BLaER1 (cell line): Measurements from ENCODE around the gene LSS.
A peak's percentile ranks its signal among the peaks of the same experiment; 100 is the strongest.

Experiments
- H3K27ac ChIP-seq: shearing (Covaris generic); formaldehyde crosslinking; 2 replicates; pipeline ENCODE4 v1.8.1; 2022
- H3K27me3 ChIP-seq: shearing (Covaris generic); formaldehyde crosslinking; 2 replicates; pipeline ENCODE4 v1.8.1; 2022
- H3K36me3 ChIP-seq: shearing (Covaris generic); formaldehyde crosslinking; 2 replicates; pipeline ENCODE4 v1.8.1; 2022
- H3K4me1 ChIP-seq: shearing (Covaris generic); formaldehyde crosslinking; 2 replicates; pipeline ENCODE4 v1.8.1; 2022
- H3K4me2 ChIP-seq: shearing (Covaris generic); formaldehyde crosslinking; 2 replicates; pipeline ENCODE4 v1.8.1; 2022
- H3K4me3 ChIP-seq: shearing (Covaris generic); formaldehyde crosslinking; 2 replicates; pipeline ENCODE4 v1.8.1; 2022
- H3K9ac ChIP-seq: shearing (Covaris generic); formaldehyde crosslinking; 2 replicates; pipeline ENCODE4 v1.8.1; 2022
- H3K9me3 ChIP-seq: shearing (Covaris generic); formaldehyde crosslinking; 2 replicates; pipeline ENCODE4 v1.8.1; 2022
- H4K20me1 ChIP-seq: shearing (Covaris generic); formaldehyde crosslinking; 2 replicates; pipeline ENCODE4 v1.8.1; 2022
- Cebpa-rat ChIP-seq: shearing (Covaris generic); IDR thresholded peaks from 2 replicates; pipeline ENCODE4 v1.8.1; 2022

Gene LSS

DNA sequence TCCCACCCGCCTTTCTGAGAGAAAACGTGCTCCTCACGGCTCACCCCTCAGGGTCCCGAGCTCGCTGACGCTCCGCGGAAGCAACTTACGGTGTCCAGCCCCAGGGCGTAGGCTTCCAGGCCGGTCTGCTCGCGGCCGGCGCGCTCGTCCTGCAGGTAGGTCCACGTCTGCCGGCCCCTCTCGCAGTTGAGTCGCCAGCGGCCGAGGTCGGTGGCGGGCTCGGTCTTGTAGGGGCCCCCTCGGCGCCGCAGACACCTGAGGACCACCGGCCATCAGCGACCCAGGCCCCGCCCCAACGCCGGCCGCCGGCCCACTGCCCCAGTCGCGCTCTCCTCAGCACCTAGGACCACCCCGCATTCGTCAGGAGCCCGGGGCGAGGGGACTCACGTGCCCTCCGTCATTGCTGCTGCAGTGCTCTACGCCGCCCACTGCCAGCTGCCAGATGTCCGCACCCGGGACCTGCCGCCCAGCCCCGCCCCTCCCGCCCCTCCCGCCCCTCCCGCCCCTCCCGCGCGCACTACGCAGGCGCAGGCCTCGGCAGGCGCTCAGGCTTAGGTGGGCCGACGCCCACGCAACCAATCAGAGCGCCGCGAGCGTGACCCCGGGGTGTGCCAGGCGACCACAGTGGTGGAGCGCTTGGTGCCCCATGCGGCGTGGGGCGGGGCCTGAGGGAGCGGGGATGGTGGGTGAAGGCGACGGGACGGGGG, at the start of gene LSS:
Gene LSS, minus strand, starts transcription at position 430 of the 707 bp plus-strand sequence. Its CDS starts 29 bp downstream, at position 401.
- peaks cover 29% of the 10 kb centered on the region for H3K36me3 ChIP-seq
- H3K9me3 ChIP-seq: no peaks in the 10 kb centered on the region; the same call in 1 of the 2 replicates
- peak within 1 kb of the TSS; percentile 86 for H3K27ac ChIP-seq
- peaks cover 47% of the 10 kb centered on the region for H3K4me1 ChIP-seq
- H4K20me1 ChIP-seq: peaks cover 21% of the 10 kb centered on the region
- H3K27me3 ChIP-seq: no peaks in the 10 kb centered on the region
- peak within 1 kb of the TSS; percentile 90 for H3K9ac ChIP-seq
- no peak for TF ChIP-seq Cebpa-rat
- H3K4me3 ChIP-seq: peak within 1 kb of the TSS; percentile 95
- H3K4me2 ChIP-seq: peak within 1 kb of the TSS; percentile 98

DNA sequence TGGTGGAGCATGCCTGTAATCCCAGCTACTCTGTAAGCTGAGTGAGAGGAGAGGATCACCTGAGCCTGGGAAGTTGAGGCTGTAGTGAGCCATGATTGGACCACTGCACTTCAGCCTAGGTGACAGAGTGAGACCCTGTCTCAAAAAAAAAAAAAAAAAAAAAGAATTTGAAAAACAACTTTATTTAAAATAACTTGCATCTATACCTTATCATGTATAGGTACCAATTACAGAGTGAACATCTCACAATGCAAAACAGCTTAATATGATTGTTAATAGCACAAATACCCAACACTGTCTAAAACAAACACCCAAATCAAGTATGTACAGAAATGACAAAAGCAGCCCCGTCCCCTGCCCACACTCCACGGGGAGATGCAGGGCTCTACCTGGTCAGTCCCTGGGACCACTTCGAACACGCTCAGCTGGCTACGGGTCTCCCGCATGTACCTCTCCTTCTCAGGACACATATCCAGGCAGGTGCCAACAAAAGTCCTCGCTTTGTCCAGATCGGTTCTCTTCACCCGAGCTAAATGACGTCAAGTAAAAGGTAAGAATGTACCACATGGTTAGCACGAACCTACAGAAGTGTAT, 46.3 kb upstream of the LSS start:
- H3K4me2 ChIP-seq: no peak overlapping the region
- no peaks in the 10 kb centered on the region for H3K9me3 ChIP-seq
- no peaks in the 10 kb centered on the region for H3K4me1 ChIP-seq
- H3K4me3 ChIP-seq: no peak overlapping the region
- no peak overlapping the region for H3K9ac ChIP-seq
- H4K20me1 ChIP-seq: peaks cover 52% of the 10 kb centered on the region
- H3K27me3 ChIP-seq: 0 out of 2 replicates have a peak, but pooled peaks cover 3% of the 10 kb centered on the region
- H3K36me3 ChIP-seq: peaks cover 99% of the 10 kb centered on the region
- no peak for TF ChIP-seq Cebpa-rat
- H3K27ac ChIP-seq: no peak overlapping the region

GRCh38 chr21:46273341-46273740, 44.8 kb upstream of the LSS start:
- H3K27me3 ChIP-seq: 0 out of 2 replicates have a peak, but pooled peaks cover 3% of the 10 kb centered on the region
- no peak overlapping the region for H3K9ac ChIP-seq
- H4K20me1 ChIP-seq: peaks cover 48% of the 10 kb centered on the region
- H3K4me3 ChIP-seq: no peak overlapping the region
- H3K27ac ChIP-seq: no peak overlapping the region
- peaks cover 99% of the 10 kb centered on the region for H3K36me3 ChIP-seq
- no peak overlapping the region for H3K4me2 ChIP-seq
- H3K4me1 ChIP-seq: no peaks in the 10 kb centered on the region
- H3K9me3 ChIP-seq: no peaks in the 10 kb centered on the region
- TF ChIP-seq Cebpa-rat: no peak

DNA sequence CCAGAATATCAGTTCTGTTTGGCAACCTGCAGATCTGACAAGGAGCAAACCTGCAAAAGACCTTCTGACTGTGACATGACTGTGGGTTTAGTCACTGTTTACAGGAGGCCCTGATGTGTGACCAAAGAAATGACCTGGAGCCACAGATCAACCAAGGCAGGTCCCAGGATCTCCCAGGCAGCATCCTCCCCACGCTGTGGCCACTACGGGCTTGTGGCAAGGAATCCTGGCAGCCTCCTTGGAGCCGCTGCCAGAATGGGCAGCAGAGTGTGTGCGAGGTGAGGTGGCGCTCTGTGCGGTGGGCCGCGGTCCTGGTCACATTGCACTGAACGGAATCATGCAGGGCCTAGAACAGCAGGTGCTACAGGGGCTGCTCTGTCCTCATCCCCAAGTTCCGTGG, 40.9 kb upstream of the LSS start:
- H3K27me3 ChIP-seq: 0 out of 2 replicates have a peak, but pooled peaks cover 3% of the 10 kb centered on the region
- H3K9ac ChIP-seq: no peak overlapping the region
- H3K4me1 ChIP-seq: no peaks in the 10 kb centered on the region
- no peak for TF ChIP-seq Cebpa-rat
- H3K9me3 ChIP-seq: no peaks in the 10 kb centered on the region
- peaks cover 100% of the 10 kb centered on the region for H3K36me3 ChIP-seq
- peaks cover 63% of the 10 kb centered on the region for H4K20me1 ChIP-seq
- no peak overlapping the region for H3K4me2 ChIP-seq
- H3K4me3 ChIP-seq: no peak overlapping the region
- H3K27ac ChIP-seq: no peak overlapping the region

DNA sequence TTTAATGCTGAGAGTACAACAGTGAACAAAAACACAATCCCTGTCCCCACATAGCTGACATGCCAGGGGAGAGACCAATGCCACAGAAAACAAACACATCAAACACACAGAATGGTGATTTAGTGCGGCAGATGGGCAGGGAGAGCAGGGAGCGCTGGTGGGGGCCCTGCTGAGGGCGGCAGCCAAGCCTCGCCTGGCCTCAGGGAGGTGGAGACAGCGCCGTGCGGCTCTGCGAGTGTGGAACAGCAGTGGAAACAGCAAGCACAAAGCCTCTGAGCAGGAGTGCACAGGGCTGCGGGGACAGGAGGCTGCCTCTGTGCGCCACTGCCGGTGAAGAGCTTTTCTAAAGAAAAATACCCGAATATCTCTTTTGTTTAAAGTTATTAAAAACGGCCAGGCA, 39.8 kb upstream of the LSS start:
- Histone ChIP-seq H4K20me1 (peaks cover 66% of the 10 kb centered on the region), H3K27me3 (no peaks in the 10 kb centered on the region), H3K4me2 (no peak overlapping the region), H3K9me3 (no peaks in the 10 kb centered on the region), H3K4me1 (no peaks in the 10 kb centered on the region), H3K4me3 (no peak overlapping the region), H3K27ac (no peak overlapping the region), H3K36me3 (peaks cover 100% of the 10 kb centered on the region), H3K9ac (no peak overlapping the region)
- no peak for TF ChIP-seq Cebpa-rat

- no peak overlapping the region for H3K4me2 ChIP-seq
- H3K9ac ChIP-seq: no peak overlapping the region
- H3K36me3 ChIP-seq: peaks cover 99% of the 10 kb centered on the region
- no peaks in the 10 kb centered on the region for H3K9me3 ChIP-seq
- no peak for TF ChIP-seq Cebpa-rat
- H3K27ac ChIP-seq: no peak overlapping the region
- H3K4me3 ChIP-seq: no peak overlapping the region
- H3K4me1 ChIP-seq: no peaks in the 10 kb centered on the region
- no peaks in the 10 kb centered on the region for H3K27me3 ChIP-seq
- peaks cover 54% of the 10 kb centered on the region for H4K20me1 ChIP-seq
Observed at GRCh38 chr21:46266946-46267345, 38.4 kb upstream of the LSS start.

DNA sequence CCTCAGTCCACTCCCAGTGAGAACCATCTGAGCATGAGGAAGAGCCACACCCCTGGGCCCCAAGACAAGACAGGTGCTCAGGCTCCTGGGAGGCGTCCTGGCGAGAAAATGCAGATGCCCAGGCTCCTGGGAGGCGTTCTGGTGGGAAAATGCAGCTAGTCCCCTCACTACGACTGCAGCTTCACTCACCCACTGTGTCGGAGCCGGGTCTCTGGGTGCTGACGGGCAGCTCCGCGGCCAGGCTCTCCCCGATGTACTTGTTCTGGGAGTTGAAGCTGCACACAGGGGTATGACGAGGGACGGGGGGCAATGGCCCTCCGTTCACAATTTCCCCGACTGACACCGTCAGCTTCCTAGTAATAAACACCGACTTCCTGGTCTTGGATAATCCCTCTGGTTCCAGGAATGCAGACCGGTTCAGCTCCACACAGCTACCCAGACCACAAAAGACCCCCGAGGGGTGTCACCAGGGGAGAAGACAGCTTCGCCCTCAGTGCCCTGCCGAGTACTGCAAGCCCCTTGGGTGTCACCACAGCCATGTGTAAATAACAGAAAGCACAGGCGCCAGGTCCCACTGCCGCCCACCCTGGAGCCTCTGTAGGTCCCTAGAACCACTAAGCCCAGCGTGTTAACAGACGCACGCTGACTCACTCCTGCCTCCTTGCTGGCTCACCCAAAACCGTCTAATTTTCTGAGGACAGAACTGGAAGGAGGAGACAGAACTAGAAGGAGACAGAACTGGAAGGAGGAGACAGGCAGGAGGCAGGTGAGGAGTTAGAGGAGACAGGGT, 37.4 kb upstream of the LSS start:
- no peaks in the 10 kb centered on the region for H3K4me1 ChIP-seq
- H4K20me1 ChIP-seq: peaks cover 56% of the 10 kb centered on the region
- H3K4me2 ChIP-seq: no peak overlapping the region
- no peaks in the 10 kb centered on the region for H3K27me3 ChIP-seq
- H3K27ac ChIP-seq: no peak overlapping the region
- no peak overlapping the region for H3K4me3 ChIP-seq
- no peak for TF ChIP-seq Cebpa-rat
- H3K9me3 ChIP-seq: no peaks in the 10 kb centered on the region
- H3K36me3 ChIP-seq: peaks cover 99% of the 10 kb centered on the region
- no peak overlapping the region for H3K9ac ChIP-seq

DNA sequence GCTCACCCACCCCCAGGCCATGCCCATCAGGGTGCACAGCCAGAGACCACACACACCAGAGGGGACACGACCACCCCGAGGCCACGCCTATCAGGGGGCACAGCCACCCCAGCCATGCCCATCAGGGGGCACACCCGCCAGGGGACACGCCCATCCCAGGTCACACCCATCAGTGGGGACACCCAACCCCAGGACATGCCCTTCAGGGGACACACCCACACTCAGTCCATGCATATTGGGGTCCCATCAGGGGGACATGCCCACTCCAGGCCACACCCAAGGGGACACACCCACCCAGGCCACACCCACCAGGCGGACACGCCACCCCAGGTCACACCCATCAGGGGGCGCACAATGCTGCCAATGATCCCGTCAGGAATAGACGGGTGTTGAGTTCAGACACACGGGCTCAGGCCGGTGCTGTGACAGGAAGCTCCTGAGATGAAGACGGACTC, 36.1 kb upstream of the LSS start:
- Histone ChIP-seq H4K20me1 (peaks cover 60% of the 10 kb centered on the region), H3K9me3 (no peaks in the 10 kb centered on the region), H3K9ac (no peak overlapping the region), H3K4me1 (no peaks in the 10 kb centered on the region), H3K27me3 (no peaks in the 10 kb centered on the region), H3K4me2 (no peak overlapping the region), H3K36me3 (peaks cover 99% of the 10 kb centered on the region), H3K4me3 (no peak overlapping the region), H3K27ac (no peak overlapping the region)
- TF ChIP-seq Cebpa-rat: no peak

GRCh38 chr21:46264046-46264689, 35.6 kb upstream of the LSS start:
- Histone ChIP-seq H4K20me1 (peaks cover 60% of the 10 kb centered on the region), H3K4me2 (no peak overlapping the region), H3K36me3 (peaks cover 99% of the 10 kb centered on the region)

More at GRCh38 chr21:46264046-46264689, 35.6 kb upstream of the LSS start:
- Histone ChIP-seq H3K4me3 (no peak overlapping the region), H3K27me3 (no peaks in the 10 kb centered on the region), H3K27ac (no peak overlapping the region), H3K4me1 (no peaks in the 10 kb centered on the region), H3K9me3 (no peaks in the 10 kb centered on the region), H3K9ac (no peak overlapping the region)
- no peak for TF ChIP-seq Cebpa-rat
